ENCODE measurements around the gene OXCT1. TPM values are rescaled to one million over a fixed set of nuclear protein-coding genes. Genes with fewer than 3 reads are reported as not detected.

Gene OXCT1
- total RNA-seq, 1 donor from 2014 or later = 44.6 TPM

- Mint-ChIP-seq H3K9me3 (ENCODE audit: low read depth) (no peaks in the 10 kb centered on the region), H3K36me3 (ENCODE audit: low read depth) (peaks cover 5% of the 10 kb centered on the region), H3K4me1 (ENCODE audit: low read depth) (peaks cover 55% of the 10 kb centered on the region), H3K27me3 (ENCODE audit: low read depth) (no peaks in the 10 kb centered on the region), H3K27ac (ENCODE audit: unreplicated experiment) (peak overlapping the region; percentile 65), H3K4me3 (ENCODE audit: unreplicated experiment) (peak overlapping the region; percentile 5)
- no peak for DNase-seq (ENCODE audit: low spot score)
- no peak for TF ChIP-seq CTCF (IDR thresholded peaks at IDR 0.05)
Measured at GRCh38 chr5:41763574-41763973, 106.7 kb downstream of the OXCT1 start.

- peak overlapping the region; percentile 5 for H3K4me3 Mint-ChIP-seq (ENCODE audit: unreplicated experiment)
- peak overlapping the region; percentile 65 for H3K27ac Mint-ChIP-seq (ENCODE audit: unreplicated experiment)
- no peaks in the 10 kb centered on the region for H3K9me3 Mint-ChIP-seq (ENCODE audit: low read depth)
- no peak for DNase-seq (ENCODE audit: low spot score)
- TF ChIP-seq CTCF (IDR thresholded peaks at IDR 0.05) = no peak
- peaks cover 6% of the 10 kb centered on the region for H3K36me3 Mint-ChIP-seq (ENCODE audit: low read depth)
- H3K4me1 Mint-ChIP-seq (ENCODE audit: low read depth) = peaks cover 55% of the 10 kb centered on the region
- no peaks in the 10 kb centered on the region for H3K27me3 Mint-ChIP-seq (ENCODE audit: low read depth)
Measured at GRCh38 chr5:41763081-41763480, 107.1 kb downstream of the OXCT1 start.

GRCh38 chr5:41762426-41762825 lies 107.8 kb downstream of the OXCT1 start:
- Mint-ChIP-seq H3K27ac (ENCODE audit: unreplicated experiment) (peak overlapping the region; percentile 65), H3K4me3 (ENCODE audit: unreplicated experiment) (no peak overlapping the region), H3K36me3 (ENCODE audit: low read depth) (peaks cover 12% of the 10 kb centered on the region), H3K27me3 (ENCODE audit: low read depth) (no peaks in the 10 kb centered on the region), H3K4me1 (ENCODE audit: low read depth) (peaks cover 55% of the 10 kb centered on the region), H3K9me3 (ENCODE audit: low read depth) (no peaks in the 10 kb centered on the region)
- no peak for DNase-seq (ENCODE audit: low spot score)
- no peak for TF ChIP-seq CTCF (IDR thresholded peaks at IDR 0.05)

- no peak for DNase-seq (ENCODE audit: low spot score)
- H3K4me3 Mint-ChIP-seq (ENCODE audit: unreplicated experiment) = no peak overlapping the region
- no peak for TF ChIP-seq CTCF (IDR thresholded peaks at IDR 0.05)
- H3K36me3 Mint-ChIP-seq (ENCODE audit: low read depth) = peaks cover 13% of the 10 kb centered on the region
- peaks cover 59% of the 10 kb centered on the region for H3K4me1 Mint-ChIP-seq (ENCODE audit: low read depth)
- no peaks in the 10 kb centered on the region for H3K27me3 Mint-ChIP-seq (ENCODE audit: low read depth)
- H3K27ac Mint-ChIP-seq (ENCODE audit: unreplicated experiment) = peak overlapping the region; percentile 65
- H3K9me3 Mint-ChIP-seq (ENCODE audit: low read depth) = no peaks in the 10 kb centered on the region
Measured at GRCh38 chr5:41761663-41762062, 108.6 kb downstream of the OXCT1 start.

- Mint-ChIP-seq H3K9me3 (ENCODE audit: low read depth) (no peaks in the 10 kb centered on the region), H3K4me3 (ENCODE audit: unreplicated experiment) (no peak overlapping the region), H3K4me1 (ENCODE audit: low read depth) (peaks cover 49% of the 10 kb centered on the region), H3K27ac (ENCODE audit: unreplicated experiment) (no peak overlapping the region), H3K27me3 (ENCODE audit: low read depth) (no peaks in the 10 kb centered on the region), H3K36me3 (ENCODE audit: low read depth) (peaks cover 15% of the 10 kb centered on the region)
- no peak for DNase-seq (ENCODE audit: low spot score)
- TF ChIP-seq CTCF (IDR thresholded peaks at IDR 0.05) = no peak
Measured at GRCh38 chr5:41755705-41756104, 114.5 kb downstream of the OXCT1 start.

Data from chondrocyte (in vitro differentiated cells).